ENCODE data around the gene ADGRG6.

The ADGRG6 gene

DNA sequence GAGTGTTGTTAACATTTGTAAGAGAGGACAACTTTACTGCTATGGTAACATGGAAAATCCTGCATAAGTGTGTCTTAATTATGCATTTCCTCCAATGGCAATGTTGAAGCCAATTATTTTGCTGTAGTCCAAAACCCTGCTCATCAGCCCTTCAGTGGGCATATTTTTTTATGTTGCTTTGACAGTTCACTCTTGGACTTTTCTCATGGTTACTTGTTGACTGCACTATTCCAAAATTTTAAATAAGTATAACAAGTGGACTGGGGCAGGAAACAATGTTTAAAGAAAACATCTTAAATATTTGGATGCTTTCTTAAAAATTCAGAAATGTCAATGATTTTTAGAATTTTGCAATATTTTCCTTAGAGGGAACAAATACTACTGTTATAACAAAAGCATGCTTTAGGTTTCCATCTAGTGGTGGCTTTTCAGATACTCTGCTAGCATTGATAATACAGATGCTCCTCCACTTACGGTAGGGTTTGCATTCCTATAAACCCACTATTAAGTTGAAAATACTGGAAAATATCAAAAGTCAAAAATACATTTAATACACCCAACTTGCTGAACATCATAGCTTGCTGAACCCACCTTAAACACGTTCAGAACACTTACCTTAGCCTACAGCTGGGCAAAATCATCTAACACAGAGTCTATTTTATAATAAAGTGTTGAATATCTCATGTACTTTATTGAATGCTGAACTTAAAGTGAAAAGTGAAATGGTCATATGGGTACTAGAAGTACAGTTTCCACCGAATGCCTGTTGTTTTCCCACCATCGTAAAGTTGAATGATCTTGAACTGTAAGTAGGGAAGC lies 86.4 kb downstream of the ADGRG6 start:
- DNase-seq (ENCODE audit: insufficient read length, low spot score): no peak
- TF ChIP-seq, protein P1, sequence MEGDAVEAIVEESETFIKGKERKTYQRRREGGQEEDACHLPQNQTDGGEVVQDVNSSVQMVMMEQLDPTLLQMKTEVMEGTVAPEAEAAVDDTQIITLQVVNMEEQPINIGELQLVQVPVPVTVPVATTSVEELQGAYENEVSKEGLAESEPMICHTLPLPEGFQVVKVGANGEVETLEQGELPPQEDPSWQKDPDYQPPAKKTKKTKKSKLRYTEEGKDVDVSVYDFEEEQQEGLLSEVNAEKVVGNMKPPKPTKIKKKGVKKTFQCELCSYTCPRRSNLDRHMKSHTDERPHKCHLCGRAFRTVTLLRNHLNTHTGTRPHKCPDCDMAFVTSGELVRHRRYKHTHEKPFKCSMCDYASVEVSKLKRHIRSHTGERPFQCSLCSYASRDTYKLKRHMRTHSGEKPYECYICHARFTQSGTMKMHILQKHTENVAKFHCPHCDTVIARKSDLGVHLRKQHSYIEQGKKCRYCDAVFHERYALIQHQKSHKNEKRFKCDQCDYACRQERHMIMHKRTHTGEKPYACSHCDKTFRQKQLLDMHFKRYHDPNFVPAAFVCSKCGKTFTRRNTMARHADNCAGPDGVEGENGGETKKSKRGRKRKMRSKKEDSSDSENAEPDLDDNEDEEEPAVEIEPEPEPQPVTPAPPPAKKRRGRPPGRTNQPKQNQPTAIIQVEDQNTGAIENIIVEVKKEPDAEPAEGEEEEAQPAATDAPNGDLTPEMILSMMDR (IDR thresholded peaks at IDR 0.05; ENCODE audit: insufficient read depth, missing control alignments): peak; percentile 78
- no peak for FAIRE-seq

DNA sequence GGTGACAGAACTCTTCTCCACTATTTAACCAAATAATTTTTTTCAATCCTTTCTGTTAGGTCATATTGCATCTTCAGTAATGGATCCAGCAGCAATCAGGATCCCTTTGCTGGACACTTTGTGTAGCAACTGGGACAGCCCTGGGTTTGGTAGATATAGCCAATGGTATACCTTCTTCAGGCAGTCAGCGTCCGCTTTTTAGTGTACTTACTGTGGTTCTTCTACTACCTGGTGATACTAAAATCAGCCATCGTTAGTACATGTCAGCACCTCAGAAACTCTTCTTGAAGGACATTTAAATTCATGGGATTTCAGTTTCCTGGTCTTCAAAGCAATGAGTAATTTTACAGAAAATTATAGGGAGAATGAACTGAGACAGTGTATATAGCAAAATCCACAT lies 93.5 kb downstream of the ADGRG6 start:
- TF ChIP-seq, protein P1 (IDR thresholded peaks at IDR 0.05; ENCODE audit: insufficient read depth, missing control alignments): no peak
- DNase-seq (ENCODE audit: insufficient read length, low spot score): no peak
- no peak for FAIRE-seq

DNA sequence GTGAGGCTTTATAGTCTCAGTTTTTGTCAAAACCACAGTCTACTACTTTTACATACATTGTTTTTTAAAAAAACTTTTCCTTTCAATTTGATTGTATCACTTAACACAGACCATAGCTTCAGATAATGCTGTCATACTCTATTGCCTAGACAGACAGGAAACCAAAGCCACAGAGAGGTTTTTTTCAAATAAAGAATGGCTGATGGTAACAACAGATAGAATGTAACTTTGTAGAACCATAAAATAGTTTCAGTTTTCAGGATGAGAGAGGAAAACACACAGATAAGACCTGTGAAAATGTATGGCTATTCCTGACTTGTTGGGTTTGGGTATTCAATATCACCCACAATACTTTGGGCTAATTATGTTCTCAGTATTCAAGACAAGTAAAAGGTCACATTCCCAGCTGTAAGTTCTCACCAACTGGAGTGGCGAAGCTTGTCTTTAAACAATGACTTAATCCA lies 94.0 kb downstream of the ADGRG6 start:
- no peak for DNase-seq (ENCODE audit: insufficient read length, low spot score)
- TF ChIP-seq, protein P1 (IDR thresholded peaks at IDR 0.05; ENCODE audit: insufficient read depth, missing control alignments): no peak
- FAIRE-seq: no peak

DNA sequence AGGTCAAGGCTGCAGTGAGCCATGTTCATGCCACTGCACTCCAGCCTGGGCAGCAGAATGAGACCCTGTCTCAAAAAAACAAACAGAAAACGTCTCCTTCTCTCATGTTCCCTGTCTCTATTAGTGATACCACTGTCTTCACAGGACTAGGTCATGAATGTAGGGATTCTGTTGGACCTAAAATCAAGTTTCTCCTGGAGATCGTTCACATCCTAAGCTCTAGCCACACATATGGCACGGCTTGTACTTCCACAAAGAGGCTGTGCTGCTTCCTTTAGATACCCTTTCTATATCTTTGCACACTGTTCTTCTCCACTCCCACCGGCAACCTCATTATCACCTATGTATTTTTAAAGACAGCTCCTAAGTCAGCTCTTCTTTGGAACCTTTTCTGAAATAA lies 96.5 kb downstream of the ADGRG6 start:
- DNase-seq (ENCODE audit: insufficient read length, low spot score) (no peak), FAIRE-seq (no peak)
- TF ChIP-seq, protein P1 (IDR thresholded peaks at IDR 0.05; ENCODE audit: insufficient read depth, missing control alignments): no peak

DNA sequence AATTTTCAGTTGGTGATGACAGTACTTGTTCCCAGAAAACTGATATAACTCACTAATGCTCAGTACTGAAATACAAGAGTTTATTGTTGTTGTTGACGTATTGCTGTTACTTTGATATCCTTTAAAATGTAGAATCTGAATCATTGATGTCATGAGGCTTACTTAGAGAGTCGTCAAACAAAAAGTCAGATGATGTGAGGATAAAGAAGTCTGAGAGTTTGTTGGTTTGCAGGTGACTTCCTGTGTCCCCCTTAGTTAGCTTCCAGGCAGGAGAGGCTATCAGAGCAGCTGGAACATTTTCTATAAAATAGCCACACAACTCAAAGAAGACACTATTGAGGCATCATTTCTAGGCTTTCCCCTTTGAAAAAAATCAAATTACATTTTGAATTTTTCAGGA lies 97.9 kb downstream of the ADGRG6 start:
- no peak for FAIRE-seq
- TF ChIP-seq, protein P1 (IDR thresholded peaks at IDR 0.05; ENCODE audit: insufficient read depth, missing control alignments): no peak
- DNase-seq (ENCODE audit: insufficient read length, low spot score): no peak

DNA sequence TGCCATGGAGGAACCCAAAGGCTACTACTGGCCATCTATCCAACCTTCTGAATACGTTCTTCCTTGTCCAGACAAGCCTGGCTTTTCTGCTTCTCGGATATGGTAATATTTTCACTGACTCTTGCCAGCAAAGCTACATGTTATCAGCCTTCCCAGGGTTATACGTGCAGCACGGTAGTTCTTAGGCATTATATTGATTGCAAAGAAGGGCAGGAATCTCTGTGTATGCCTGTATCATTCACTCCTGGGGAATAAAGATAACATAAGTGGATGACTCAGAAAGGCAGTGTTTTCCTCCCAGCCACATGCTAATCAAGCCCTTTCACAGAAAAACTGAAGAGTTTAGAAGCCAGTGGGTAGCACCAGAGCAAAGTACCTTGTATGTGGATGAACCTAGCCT lies 98.7 kb downstream of the ADGRG6 start:
- TF ChIP-seq, protein P1 (IDR thresholded peaks at IDR 0.05; ENCODE audit: insufficient read depth, missing control alignments): no peak
- DNase-seq (ENCODE audit: insufficient read length, low spot score) (no peak), FAIRE-seq (no peak)

DNA sequence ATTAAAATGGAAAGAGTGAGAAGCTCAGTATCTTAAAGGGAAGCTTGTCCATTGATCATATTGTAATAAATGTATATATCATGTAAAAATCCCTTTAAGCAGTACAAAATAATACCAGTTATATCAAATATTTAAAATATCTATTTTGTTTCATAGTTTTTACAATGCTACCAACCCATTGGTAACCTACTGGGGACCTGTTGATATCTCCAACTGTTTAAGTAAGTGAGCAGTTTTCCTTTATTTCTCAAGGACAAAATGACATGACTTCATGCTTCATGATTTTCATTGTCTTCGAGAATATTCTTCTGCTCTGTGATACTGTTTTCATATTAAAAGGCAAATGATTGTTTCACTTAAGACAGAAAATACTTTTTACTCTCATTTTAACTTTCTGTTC lies 100.0 kb downstream of the ADGRG6 start:
- no peak for DNase-seq (ENCODE audit: insufficient read length, low spot score)
- TF ChIP-seq, protein P1 (IDR thresholded peaks at IDR 0.05; ENCODE audit: insufficient read depth, missing control alignments): no peak
- no peak for FAIRE-seq

Measured in D721Med (cell line).